HepG2 (cell line): Measurements from ENCODE around the gene PHRF1. TPM values are rescaled to one million over a fixed set of nuclear protein-coding genes. Genes with fewer than 3 reads are reported as not detected.
A peak's percentile ranks its signal among the peaks of the same experiment; 100 is the strongest.

Experiments
- ARID3A ChIP-seq: IDR thresholded peaks from 2 replicates; pipeline ENCODE4 v1.6.1; 2012; ENCODE audit warnings: low read depth, low read length, improper control_type of control experiment
- DNMT3B ChIP-seq: conservative IDR thresholded peaks from 2 replicates; pipeline ENCODE4 v1.6.1; 2016; ENCODE audit warnings: missing biosample characterization, control low read depth
- EZH2 ChIP-seq: conservative IDR thresholded peaks from 2 replicates; pipeline ENCODE4 v1.6.1; 2012; ENCODE audit warnings: mild to moderate bottlenecking, low read depth, low read length, moderate library complexity
- GABPA ChIP-seq, 2 experiments: IDR thresholded peaks; 2 replicates each; pipeline ENCODE4 v1.6.1; 2011 to 2016; ENCODE audit warnings: low read depth in 2 of 2, low read length in 1 of 2, missing biosample characterization in 1 of 2, missing genetic modification characterization in 1 of 2
- GLMP ChIP-seq: sonication (generic); formaldehyde crosslinking; IDR thresholded peaks from 2 replicates; pipeline ENCODE4 v1.9.0; 2021; ENCODE audit warnings: missing genetic modification reagents, mild to moderate bottlenecking, borderline replicate concordance
- HNRNPUL1 ChIP-seq: fragments of 200-400 bp; formaldehyde crosslinking; IDR thresholded peaks from 2 replicates; pipeline ENCODE4 v1.6.1; 2017; ENCODE audit warnings: low read depth, mild to moderate bottlenecking, low read length, moderate library complexity
- MXD1 ChIP-seq: sonication (generic); formaldehyde crosslinking; IDR thresholded peaks from 2 replicates; pipeline ENCODE4 v1.4.0; 2020; ENCODE audit warnings: mild to moderate bottlenecking, missing genetic modification reagents
- NFIB ChIP-seq: sonication (generic); formaldehyde crosslinking; IDR thresholded peaks from 2 replicates; pipeline ENCODE4 v1.9.0; 2021; ENCODE audit warnings: missing genetic modification reagents, mild to moderate bottlenecking, borderline replicate concordance
- NFYC ChIP-seq: IDR thresholded peaks from 2 replicates; pipeline ENCODE4 v1.6.1; 2016; ENCODE audit warnings: missing genetic modification reagents, missing compliant biosample characterization
- POLR2A ChIP-seq, 2 experiments: IDR thresholded peaks; 2 replicates each; pipeline ENCODE4 v1.6.1; 2011; ENCODE audit warnings: low read depth in 2 of 2, low read length in 2 of 2, mild to moderate bottlenecking in 1 of 2, moderate library complexity in 1 of 2; ENCODE audit not compliant: insufficient read depth in 1 of 2
- SKI ChIP-seq: fragments of 450-650 bp; IDR thresholded peaks from one replicate; pipeline ENCODE4 v1.6.1; 2018; ENCODE audit warnings: mild to moderate bottlenecking; ENCODE audit not compliant: partially characterized antibody
- TCF7 ChIP-seq: sonication (generic); IDR thresholded peaks from 2 replicates; pipeline ENCODE4 v1.6.1; 2016; ENCODE audit warnings: antibody characterized with exemption, low read depth
- YEATS2 ChIP-seq: sonication (generic); formaldehyde crosslinking; IDR thresholded peaks from 2 replicates; pipeline ENCODE4 v1.4.0; 2020; ENCODE audit warnings: missing genetic modification reagents, borderline replicate concordance
- ZBTB25 ChIP-seq: IDR thresholded peaks from 2 replicates; pipeline ENCODE4 v1.6.1; 2018; ENCODE audit warnings: missing genetic modification reagents
- ZMYM2 ChIP-seq: sonication (generic); formaldehyde crosslinking; IDR thresholded peaks from 2 replicates; pipeline ENCODE4 v1.8.0; 2022; ENCODE audit warnings: mild to moderate bottlenecking, missing genetic modification reagents
- ZNF430 ChIP-seq: sonication (generic); formaldehyde crosslinking; IDR thresholded peaks from 2 replicates; pipeline ENCODE4 v1.9.0; 2021; ENCODE audit warnings: mild to moderate bottlenecking, missing genetic modification reagents
- ZNF546 ChIP-seq: sonication (generic); formaldehyde crosslinking; conservative IDR thresholded peaks from 2 replicates; pipeline ENCODE4 v1.8.1; 2023; ENCODE audit warnings: mild to moderate bottlenecking, missing genetic modification reagents
- ZNF550 ChIP-seq: sonication (generic); formaldehyde crosslinking; IDR thresholded peaks from 2 replicates; pipeline ENCODE4 v1.4.0; 2020; ENCODE audit warnings: mild to moderate bottlenecking, missing genetic modification reagents, borderline replicate concordance
- ZNF562 ChIP-seq: sonication (generic); formaldehyde crosslinking; IDR thresholded peaks from 2 replicates; pipeline ENCODE4 v1.8.0; 2022; ENCODE audit warnings: missing genetic modification reagents, borderline replicate concordance
- ZNF572 ChIP-seq: sonication (generic); formaldehyde crosslinking; IDR thresholded peaks from 2 replicates; pipeline ENCODE4 v1.5.1; 2020; ENCODE audit warnings: mild to moderate bottlenecking, missing genetic modification reagents
- ZNF7 ChIP-seq: IDR thresholded peaks from 2 replicates; pipeline ENCODE4 v1.6.1; 2016; ENCODE audit warnings: missing biosample characterization, missing genetic modification reagents
- ZNF749 ChIP-seq: sonication (generic); formaldehyde crosslinking; IDR thresholded peaks from 2 replicates; pipeline ENCODE4 v1.8.0; 2022; ENCODE audit warnings: mild to moderate bottlenecking, missing genetic modification reagents, moderate library complexity, borderline replicate concordance
- ZNF766 ChIP-seq: sonication (generic); formaldehyde crosslinking; IDR thresholded peaks from 2 replicates; pipeline ENCODE4 v1.5.0; 2020; ENCODE audit warnings: missing genetic modification reagents, borderline replicate concordance
- polyA plus RNA-seq, 8 experiments: library from polyadenylated mRNA; depleted of rRNA in 3 of 8; stranded (reverse) in 7 of 8; unstranded in 1 of 8; fragments of >200 nt; fragmentation: Illumina TruSeq in 4 of 8; extraction: Trizol in 4 of 8; gene quantifications; 2 replicates each; pipeline versions ENCODE4 v1.2.1 to v1.2.3, GENCODE V29; 2011 to 2016; ENCODE audit warnings: low read depth in 4 of 8, missing spikeins in 1 of 8, mixed read lengths in 1 of 8; ENCODE audit not compliant: insufficient read depth in 1 of 8
- total RNA-seq, 5 experiments: library from RNA; depleted of rRNA; stranded (reverse); fragments of >200 nt; fragmentation: Illumina TruSeq; extraction: Trizol; gene quantifications; 2 replicates each; pipeline ENCODE4 v1.2.3, GENCODE V29; 2016; ENCODE audit warnings: low read depth in 1 of 5

Gene PHRF1
- total and polyA plus RNA-seq, 2 of the 13 experiments (the other 11 are each of a cell fraction or from before 2014, with no cell fraction given): 8.2 to 16.7 TPM

- TF ChIP-seq GABPA (IDR thresholded peaks at IDR 0.05; ENCODE audit: low read depth, low read length) (no peak), GABPA (CRISPR knock-in tag; IDR thresholded peaks at IDR 0.05; ENCODE audit: low read depth) (peak; percentile 40; the same call in 1 of the 2 replicates), ZNF7 (CRISPR knock-in tag) (no peak), YEATS2 (no peak), EZH2 (no peak), NFIB (CRISPR knock-in tag) (no peak), HNRNPUL1 (no peak), ZNF430 (CRISPR knock-in tag) (no peak), ARID3A (no peak), ZNF749 (CRISPR knock-in tag) (no peak), POLR2A (IDR thresholded peaks at IDR 0.05; ENCODE audit: insufficient read depth in 1 of 2, low read depth in 2 of 2, low read length in 2 of 2) (no peak), ZNF572 (CRISPR knock-in tag) (0 out of 2 replicates have a peak, but pooled peaks have one; percentile 65), NFYC (0 out of 2 replicates have a peak, but pooled peaks have one; percentile 12), DNMT3B (0 out of 2 replicates have a peak, but pooled peaks have one; percentile 50), TCF7 (no peak), ZNF550 (CRISPR knock-in tag) (no peak), ZMYM2 (CRISPR knock-in tag) (no peak), ZNF546 (no peak), SKI (no peak), GLMP (CRISPR knock-in tag) (no peak), ZNF562 (CRISPR knock-in tag) (no peak), ZBTB25 (0 out of 2 replicates have a peak, but pooled peaks have one; percentile 48), ZNF766 (no peak), MXD1 (CRISPR knock-in tag) (no peak)
Measured at GRCh38 chr11:536841-537621, 39.2 kb upstream of the PHRF1 start, which contains the start of gene LRRC56 (continued).
